DMS153 (cell line): ENCODE data around the gene MCM6.
"Not testable (repeated sequence)": the region's sequence is repeated elsewhere in the genome, so short reads cannot be mapped to it uniquely, and the experiment has no call there.

Experiments used
- DNase-seq: peaks from one replicate; lab custom pipeline; 2025; lab: John Stamatoyannopoulos, UW

Gene MCM6

DNA sequence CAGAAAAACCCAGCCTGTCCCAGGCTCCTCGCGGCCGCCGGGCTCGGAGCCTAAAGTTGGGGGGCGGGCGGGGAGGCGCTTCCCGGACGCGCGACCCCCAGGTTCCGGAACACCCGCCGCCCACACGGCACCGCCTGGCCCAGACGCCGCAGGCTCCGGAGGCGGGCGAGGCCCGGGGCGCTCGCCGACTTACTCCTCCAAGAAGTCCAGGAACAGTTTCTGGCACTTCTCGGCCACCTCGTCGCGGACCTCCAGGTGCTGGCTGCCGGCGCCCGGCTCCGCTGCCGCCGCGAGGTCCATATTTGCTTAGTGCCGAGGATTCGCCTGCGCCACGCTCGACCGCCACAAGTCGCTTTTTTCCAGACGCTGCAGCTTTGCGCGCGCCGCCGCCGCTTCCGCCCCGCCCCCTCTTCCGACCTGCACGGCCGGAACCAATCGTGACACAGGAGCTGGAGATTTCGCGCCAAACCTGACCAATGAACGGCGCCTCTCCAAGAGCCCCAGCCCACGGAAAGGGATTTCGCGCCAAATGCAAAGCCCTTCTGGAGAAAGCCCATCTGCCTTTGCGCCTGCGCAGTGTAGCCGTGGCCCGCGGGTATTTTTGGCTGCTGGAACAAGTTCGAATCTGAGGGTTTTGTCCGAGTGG, at the start of gene MCM6:
Gene MCM6 (minus strand): TSS at position 378 of the 646 bp plus-strand sequence. CDS start 78 bp downstream, at position 300.
- DNase-seq, result peak; percentile 98

DNA sequence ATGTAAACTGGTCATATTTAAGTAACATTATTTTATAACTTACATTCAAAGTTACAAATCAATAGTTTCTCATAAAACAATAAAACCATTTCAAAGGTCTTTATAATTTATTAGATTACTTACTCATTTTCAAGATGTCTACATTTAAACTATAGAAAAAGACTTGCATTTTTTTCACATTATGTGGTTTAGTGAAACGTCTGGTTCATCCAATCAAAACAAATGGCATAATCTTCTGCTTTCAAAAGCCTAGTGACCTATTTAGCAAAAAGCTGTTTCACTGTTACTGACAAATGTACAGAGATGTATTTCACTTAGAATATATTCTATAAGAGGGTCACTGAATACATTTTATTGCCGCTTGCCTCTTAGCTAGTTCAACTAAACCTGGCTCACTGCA, 49.3 kb upstream of the MCM6 start:
- DNase-seq, result no peak

DNA sequence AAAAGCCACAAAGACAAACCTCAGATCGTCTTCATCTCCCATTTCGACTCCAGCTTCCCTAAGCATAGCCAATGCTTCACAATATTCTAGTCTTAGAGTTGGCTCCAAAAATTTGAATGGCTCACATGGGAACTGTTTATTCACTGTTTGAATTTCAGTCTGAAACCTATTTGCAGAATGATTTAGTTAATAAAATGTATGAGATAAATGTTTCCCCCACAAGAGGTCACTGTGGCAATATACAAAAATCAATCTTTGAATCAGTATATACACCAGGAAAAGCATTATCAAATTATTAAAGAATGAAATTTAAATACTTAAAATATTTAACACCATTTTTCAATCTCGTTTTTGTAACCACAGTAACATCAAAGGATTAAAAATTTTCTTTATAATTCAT, 40.0 kb upstream of the MCM6 start:
- no peak for DNase-seq

DNA sequence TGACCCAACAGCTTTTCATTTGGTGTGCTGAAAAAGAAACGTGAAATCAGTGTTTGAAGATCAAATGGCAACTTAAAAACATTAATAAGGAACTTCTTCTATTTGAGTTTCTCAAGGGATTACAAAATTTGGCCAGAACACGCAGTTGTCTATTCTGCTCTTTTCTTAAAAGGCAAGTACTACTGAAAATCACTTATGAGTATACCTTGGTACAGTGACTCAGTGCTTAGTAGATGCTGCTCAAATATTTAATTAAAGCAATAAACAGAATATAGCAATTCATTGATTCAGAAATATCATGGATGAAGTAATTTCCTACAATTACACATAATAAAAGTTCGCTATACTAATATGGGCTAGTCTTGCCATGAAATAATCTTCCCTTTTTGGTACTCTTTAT, 38.2 kb upstream of the MCM6 start:
- DNase-seq, result no peak

DNA sequence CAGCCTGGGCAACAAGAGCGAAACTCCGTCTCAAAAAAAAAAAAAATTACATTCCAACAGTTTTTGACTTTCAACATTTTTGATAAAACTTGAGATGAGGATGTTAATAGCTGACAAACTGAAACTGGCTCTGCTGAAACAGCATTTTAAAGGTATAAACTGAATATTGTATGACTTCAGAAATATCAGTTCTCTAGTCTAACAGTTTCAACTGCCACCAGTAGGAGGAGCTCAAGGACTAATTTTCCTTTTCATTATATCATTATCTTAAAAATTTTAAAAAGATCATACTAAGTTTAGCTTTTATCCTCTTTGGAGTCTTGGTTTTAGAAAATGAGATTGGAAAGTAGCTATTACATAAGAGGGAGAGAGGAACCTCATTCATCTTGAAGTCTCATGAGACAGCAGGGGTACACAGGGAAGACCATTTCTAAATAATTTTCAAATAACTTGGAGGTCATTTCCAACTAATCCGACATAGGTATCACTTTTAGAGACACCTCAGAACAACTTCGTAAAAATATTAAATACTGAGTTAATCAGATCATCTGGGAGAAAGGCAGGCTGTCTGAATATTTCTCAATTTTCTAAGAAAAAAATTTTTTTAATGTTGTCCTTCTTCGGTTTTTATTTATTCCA, 37.6 kb upstream of the MCM6 start:
- no peak for DNase-seq

DNA sequence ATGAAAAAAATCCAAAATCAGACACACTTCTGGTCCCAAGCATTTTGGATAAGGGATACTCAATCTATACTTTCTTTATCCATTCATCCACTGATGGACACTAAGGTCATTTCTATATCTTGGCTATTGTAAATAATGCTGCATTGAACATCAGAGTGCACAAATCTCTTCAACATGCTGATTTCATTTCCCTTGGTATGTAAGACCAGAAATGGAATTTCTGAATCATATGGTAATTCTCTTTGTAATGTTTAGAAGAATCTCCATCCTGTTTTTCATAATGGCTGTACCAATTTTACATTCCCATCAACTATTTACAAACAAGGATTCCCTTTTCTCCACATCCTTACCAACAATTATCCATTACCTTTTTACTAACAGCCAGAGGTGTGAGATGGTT, 33.7 kb upstream of the MCM6 start:
- no peak for DNase-seq

DNA sequence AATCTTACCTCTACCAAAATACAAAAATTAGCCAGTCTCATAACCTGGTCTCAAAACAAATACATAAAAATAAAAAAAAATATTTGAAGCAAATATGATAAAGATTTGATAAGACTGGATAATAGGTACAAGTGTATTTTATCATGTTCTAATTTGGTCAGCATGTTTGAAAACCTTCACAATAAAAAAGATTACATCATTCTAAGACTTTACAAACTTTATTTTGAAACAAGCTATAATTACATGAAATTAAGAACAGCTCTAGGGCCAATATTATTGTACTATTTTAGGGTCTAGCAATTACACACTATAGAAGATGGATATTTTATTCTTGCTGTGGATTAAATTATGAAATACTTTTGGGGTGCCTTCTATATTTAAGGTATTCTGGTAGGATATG, 29.4 kb upstream of the MCM6 start:
- DNase-seq, result no peak

DNA sequence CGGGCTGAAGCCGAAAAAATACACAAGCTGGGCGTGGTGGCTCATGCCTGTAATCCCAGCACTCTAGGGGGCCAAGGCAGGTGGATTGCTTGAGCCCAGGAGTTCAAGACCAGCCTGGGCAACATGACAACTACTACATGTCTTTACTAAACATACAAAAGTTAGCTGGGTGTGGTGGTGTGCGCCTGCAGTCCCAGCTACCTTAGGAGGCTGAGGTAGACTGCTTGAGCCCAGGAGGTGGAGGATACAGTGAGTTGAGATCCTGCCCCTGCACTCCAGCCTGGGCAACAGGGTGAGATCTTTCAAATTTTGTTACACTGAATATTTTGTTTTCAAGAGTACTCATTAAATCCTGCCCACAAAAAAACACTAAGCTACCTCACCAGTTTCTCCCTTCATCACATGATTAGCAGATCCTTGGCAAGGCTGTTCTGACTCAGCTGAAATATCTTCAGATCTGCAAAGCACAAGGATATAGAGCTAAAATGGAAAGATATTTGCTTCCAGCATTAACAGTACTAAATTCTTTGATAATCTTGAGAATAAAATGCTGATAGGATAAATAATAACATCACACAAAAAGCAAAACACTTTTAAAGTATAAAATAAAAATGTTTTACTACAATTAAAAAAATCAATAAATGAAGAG, 28.2 kb upstream of the MCM6 start:
- DNase-seq, result no peak

DNA sequence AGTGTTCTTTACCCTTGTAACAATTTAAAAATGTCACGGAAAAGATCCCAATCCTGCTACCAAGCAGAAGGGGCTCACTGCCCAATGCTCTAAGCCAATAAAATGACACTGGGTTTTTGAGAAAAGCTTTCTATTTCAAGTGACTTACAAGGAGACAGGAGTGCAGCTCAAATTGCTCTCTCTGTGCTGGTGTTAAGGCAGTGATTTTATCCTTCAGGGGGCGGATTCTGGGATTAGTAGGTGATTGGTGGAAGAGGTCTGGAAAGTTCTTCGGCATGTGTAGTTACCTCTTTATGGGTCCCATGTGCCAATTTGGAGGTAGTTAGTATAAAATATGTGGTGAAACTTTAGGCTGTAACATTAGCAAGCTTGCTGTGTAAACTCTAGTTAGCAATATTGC, 27.4 kb upstream of the MCM6 start:
- no peak for DNase-seq

DNA sequence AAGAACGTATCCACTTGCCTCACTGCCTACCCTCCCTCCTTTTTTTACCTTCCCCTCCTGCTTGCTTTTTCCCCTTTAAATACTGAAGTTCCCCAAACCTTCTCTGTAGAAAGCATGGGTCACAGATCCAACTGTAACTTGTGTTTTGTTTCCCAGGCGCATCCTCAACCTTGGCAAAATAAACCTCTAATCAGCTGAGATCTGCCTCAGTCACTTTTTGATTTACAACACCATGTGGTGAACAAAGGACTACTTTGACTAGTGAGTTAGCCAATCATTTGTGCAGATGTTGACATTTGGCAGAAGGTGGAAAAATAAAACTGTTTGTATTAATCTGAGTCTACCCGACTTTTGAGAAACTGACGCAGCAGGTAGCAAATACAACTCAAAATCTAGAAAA, 23.3 kb upstream of the MCM6 start:
- DNase-seq, result no peak

DNA sequence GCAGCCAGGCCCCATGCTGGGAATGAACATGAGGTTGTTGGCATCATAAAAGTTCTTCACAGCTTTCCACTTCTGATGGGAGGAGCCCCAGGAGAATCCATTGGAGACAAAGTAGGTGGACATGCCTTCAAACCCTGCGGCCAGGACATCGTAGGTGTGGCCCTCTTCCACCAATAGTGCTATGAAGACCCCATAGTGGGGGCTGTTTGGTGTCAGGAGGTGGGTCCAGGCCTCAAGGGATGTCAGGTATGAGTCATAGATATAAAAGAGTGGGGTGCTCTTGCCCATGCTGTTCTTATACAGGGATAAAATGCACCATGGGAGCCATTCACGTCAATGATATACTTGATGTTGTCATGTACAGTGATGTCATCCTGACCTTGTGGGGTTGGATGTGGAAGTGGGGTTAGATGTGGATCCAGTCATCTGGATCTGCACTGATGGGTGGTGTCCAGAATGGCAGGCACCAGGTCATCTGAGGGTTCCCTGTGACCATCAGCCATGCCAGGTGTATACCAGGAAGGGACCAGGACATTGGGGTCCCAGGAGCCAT, 22.1 kb upstream of the MCM6 start:
- DNase-seq, result no peak

DNA sequence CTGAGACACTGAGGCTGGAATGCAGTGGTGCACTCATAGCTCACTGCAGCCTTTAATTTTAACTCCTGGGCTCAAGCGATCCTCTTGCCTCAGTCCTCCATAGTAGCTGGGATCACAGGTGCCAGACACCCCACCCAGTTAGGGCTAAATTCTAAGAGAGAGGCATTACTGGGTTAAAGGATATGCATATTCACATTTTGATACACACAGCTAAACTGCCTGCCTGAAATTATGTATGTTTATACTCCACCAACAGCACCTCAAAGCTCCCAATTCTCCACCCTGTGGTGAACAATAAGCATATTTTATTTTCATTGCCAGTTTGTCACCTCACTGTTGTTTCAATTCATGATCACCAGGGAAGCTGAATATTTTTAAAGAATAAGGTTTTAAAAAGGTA, 18.7 kb upstream of the MCM6 start:
- DNase-seq, result no peak

DNA sequence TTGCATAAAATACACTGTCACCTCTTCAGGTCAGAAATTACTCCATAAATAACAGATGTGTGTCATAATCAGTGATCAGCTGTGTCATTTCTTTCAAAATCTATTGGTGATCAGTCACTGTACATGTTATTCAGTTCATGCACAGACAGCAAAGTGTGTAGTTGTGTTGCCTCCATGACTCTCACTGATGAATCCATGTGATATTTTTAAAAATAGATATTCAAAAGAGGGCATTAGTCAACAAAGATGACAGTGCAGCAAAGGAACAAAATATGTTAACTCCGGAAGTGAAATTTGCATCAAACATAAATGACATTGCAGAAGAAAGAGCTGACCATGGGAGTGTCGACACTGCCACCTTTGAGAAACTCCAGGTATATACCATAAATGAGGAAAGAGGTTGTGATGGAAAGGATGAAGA, 17.1 kb upstream of the MCM6 start:
- no peak for DNase-seq

DNA sequence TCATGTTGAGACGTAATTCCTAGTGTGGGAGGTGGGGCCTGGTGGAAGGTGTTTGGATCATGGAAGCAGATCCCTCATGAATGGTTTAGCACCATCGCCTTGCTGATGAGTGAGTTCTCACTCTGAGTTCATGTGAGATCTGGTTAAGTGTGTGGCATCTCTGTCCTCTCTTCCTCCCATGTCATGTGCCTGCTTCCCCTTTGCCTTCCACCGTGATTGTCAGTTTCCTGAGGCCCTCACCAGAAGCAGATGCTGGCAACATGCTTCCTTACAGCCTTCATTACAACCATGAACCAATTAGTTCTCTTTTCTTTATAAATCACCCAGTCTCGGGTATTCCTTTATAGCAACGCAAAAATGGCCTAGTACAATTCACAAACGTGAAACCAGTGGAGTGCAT, 14.6 kb upstream of the MCM6 start:
- DNase-seq, result no peak

DNA sequence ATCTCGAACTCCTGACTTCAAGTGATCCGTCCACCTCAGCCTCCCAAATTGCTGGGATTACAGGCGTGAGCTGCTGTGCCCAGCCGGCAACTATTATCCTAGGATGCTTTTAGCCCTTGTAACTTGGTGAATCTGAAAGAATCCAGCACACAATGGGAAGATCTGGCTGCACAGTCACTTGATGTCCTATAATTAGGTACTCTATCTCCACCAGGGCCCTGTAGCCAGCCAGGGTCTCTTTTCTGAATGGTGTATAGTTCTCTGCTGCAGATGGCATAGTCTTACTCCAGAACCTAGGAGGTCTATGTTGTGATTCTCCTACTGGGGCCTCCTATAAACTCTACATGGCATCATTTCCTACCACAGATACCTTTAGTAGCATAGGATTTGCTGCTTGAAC, 13.9 kb upstream of the MCM6 start:
- DNase-seq, result no peak

DNA sequence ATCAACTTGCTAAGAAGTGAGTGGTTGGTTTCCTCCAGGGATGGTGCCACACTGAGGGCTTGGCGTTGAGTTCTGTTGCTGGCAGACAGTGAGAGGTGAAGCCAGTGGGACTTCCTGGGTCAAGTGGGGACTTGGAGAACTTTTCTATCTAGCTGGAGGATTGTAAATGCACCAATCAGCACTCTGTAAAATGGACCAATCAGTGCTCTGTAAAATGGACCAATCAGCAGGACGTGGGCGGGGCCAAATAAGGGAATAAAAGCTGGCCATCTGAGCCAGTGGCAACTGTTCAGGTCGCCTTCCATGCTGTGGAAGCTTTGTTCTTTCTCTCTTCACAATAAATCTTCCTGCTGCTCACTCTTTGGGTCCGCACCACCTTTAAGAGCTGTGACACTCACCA, 12.3 kb upstream of the MCM6 start:
- not testable (repeated sequence) for DNase-seq

DNA sequence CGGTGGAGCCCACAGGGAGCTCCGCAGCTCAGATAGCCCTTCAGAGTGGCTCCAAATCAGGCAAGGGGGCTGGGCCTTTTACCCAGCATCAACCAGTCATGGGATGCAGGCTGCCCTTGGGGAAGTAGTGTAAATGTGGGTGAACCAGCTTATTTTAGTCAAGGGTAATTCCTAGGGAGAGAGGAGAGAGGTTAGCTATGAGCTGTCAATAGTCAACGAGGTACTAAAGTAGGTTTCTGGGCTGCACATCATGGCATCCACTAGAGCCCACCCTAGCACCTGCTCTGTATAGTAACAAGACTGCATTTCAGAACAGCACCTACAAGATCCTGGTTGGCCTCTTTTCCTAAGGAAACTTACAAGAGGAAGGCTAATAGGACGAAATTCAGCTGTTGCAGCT, 9.5 kb upstream of the MCM6 start:
- DNase-seq, result no peak

DNA sequence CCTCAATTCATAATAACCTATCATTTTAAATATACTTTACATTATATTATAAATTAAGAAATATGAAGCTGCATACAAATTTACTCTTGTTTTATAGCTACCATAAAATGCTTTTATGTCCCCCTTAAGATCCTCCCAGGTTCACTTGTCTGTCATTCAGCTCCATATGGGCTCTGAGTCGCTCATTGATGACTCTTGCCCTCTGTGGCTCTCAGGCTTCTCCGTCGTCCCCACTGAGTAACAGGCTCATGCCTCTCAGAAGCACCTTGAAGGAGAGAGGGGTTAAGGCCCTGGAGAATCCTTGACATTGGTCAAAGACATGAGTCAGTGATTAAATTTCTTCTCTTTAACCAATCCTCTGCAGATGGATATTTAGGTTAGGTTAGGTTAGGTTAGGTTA, 6.2 kb upstream of the MCM6 start:
- no peak for DNase-seq

DNA sequence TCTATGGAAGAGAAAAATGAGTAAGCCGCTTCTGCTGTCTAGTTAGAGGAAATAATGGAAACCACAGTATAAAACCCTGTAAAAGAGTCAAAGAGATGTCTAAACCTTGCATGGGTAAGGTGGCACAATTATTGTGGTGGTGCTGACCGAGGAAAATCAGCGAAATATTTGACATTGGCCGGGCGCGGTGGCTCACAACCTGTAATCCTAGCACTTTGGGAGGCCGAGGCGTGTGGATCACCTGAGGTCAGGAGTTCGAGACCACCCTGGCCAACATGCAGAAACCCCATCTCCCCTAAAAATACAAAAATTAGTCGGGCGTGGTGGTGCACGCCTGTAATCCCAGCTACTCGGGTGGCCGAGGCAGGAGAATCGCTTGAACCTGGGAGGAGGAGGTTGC, 527 bp upstream of the MCM6 start:
- not testable (repeated sequence) for DNase-seq

DNA sequence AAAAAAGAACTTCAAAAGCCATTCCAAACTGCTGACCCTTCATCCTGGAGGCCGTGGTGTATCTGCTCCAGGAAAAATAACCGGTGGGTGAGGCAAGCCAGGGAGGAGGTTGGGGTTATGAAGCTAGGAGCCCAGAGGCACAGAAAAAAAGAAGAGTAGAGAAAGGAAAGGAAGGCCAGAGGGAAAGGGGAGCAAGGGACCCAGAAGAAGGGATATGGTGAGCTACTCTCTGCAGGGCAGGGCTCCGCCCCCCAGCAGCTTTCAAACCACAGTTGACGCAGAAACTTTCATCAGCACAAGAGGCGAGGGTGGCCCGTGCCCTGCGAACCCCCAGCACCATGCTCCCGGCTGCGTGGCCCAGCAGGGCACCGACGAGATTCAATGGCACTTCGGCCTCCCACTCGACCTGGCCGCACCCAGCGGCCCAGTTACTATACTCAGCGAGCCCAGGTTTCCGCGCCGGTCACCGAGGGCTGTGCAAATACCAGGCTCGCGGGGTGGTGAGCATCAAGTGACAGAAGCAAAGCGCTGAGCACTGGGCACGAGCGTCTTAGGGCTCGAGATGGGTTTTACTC, 665 bp downstream of the MCM6 start:
- DNase-seq, result peak; percentile 4

DNA sequence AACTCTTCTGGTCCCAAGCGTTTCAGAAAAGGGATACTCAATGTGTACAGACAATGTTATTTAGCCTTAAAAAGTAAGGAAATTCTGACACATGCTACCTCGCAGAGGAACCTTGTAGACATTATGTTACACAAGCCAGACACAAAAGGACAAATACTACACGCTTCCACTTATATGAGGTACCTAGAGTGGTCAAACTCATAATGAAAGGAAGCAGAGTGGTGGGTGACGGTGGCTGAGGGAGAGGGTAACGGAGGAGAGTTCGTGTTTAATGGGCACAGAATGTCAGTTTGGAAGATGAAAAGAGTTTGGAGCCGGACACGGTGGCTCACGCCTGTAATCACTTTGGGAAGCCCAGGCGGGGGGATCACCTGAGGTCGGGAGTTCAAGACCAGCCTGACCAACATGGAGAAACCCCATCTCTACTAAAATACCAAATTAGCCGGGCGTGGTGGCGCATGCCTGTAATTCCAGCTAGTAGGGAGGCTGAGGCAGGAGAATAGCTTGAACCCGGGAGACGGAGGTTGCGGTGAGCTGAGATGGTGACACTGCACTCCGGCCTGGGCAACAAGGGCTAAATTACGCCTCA, 1.4 kb downstream of the MCM6 start:
- no peak for DNase-seq

DNA sequence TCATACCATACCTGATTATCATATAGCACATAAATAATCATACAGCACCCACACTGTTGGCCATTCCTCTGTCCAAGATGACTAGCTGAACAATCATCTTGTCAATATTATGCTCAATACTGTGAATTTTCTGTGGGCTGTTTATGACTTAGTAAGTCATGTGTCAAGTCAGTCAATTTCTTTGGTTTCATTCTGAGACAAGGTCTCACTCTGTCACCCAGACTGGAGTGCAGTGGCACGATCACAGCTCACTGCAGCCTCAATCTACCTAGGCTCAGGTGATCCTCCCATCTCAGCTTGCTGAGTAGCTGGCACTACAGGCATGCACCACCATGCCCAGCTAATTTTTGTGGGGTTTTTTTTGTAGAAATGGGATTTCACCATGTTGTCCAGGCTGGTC, 5.7 kb downstream of the MCM6 start:
- DNase-seq, result no peak

DNA sequence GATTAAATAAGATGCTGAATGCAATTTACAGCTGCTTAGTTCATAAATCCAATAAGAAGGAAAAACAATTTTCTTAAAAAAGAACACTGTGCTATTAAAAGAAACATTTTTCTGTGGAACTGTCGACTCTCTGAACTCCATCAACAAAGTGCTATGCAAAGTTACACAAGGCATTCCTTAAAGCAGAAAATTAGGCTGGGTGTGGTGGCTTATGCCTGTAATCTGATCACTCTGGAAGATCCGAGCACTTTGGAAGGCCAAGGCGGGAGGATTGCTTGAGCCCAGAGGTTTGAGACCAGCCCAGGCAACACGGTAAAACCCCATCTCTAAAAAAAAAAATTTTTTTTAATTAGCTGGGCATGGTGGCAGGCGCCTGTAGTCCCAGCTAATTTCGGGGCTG, 13.0 kb downstream of the MCM6 start:
- DNase-seq, result no peak
